Measurements from ENCODE around the gene CYP4F22.

GRCh38 chr19:15519433-15519976 lies 11.2 kb downstream of the CYP4F22 start:
- TF ChIP-seq CTCF (IDR thresholded peaks at IDR 0.05) (no peak), POLR2A (IDR thresholded peaks at IDR 0.05) (no peak)
